Esophagus muscularis mucosa (tissue), 4 donors: ENCODE results near the gene ULK4.

Experiments used
- EP300 ChIP-seq: sonication (generic); formaldehyde crosslinking; IDR thresholded peaks from one replicate; pipeline ENCODE4 v1.6.1; 2017; ENCODE audit warnings: antibody characterized with exemption
- POLR2A ChIP-seq: fragments of 450-650 bp; IDR thresholded peaks from one replicate; pipeline ENCODE4 v1.6.1; 2017; ENCODE audit warnings: antibody characterized with exemption, moderate library complexity, mild to moderate bottlenecking, low read depth
- POLR2AphosphoS5 ChIP-seq, 2 donors: sonication (generic); formaldehyde crosslinking; IDR thresholded peaks; one replicate each; pipeline ENCODE4 v1.6.1; 2017; ENCODE audit warnings: antibody characterized with exemption in 2 of 2
- TF ChIP-seq, protein P1 (sequence below), 3 experiments: fragments of 200-600 bp in 2 of 3; fragments of 450-650 bp in 1 of 3; sonication (generic) in 2 of 3; IDR thresholded peaks; one replicate each; pipeline ENCODE4 v1.5.1; 2017 to 2019; ENCODE audit warnings: antibody characterized with exemption in 3 of 3, mild to moderate bottlenecking in 2 of 3, moderate library complexity in 1 of 3

DNA sequence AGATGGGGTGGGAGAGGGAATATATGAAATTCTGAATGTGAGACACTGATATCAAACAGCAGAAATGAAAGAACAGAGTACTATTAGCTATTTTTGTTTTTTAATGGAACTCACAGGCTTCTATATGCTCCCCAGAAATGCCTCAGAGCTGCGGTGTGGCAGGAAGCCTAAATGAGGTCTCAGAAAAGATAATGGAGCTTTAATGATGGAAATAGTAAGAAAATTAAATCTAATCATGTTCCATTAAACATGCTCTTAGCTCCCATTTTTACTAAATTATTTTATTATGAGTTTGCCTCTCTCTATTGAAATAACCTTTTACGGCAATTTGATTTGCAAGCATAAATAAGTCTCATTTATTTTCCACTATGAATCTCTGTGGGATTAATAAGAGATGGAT lies 378.9 kb downstream of the ULK4 start:
- TF ChIP-seq POLR2AphosphoS5 (IDR thresholded peaks at IDR 0.05) (no peak), POLR2A (no peak), EP300 (no peak)
- TF ChIP-seq, protein P1, sequence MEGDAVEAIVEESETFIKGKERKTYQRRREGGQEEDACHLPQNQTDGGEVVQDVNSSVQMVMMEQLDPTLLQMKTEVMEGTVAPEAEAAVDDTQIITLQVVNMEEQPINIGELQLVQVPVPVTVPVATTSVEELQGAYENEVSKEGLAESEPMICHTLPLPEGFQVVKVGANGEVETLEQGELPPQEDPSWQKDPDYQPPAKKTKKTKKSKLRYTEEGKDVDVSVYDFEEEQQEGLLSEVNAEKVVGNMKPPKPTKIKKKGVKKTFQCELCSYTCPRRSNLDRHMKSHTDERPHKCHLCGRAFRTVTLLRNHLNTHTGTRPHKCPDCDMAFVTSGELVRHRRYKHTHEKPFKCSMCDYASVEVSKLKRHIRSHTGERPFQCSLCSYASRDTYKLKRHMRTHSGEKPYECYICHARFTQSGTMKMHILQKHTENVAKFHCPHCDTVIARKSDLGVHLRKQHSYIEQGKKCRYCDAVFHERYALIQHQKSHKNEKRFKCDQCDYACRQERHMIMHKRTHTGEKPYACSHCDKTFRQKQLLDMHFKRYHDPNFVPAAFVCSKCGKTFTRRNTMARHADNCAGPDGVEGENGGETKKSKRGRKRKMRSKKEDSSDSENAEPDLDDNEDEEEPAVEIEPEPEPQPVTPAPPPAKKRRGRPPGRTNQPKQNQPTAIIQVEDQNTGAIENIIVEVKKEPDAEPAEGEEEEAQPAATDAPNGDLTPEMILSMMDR (IDR thresholded peaks at IDR 0.05), result no peak
